Measurements from ENCODE around the gene PDE6A. TPM values are rescaled to one million over a fixed set of nuclear protein-coding genes. Genes with fewer than 3 reads are reported as not detected.

Gene PDE6A
- total and polyA plus RNA-seq, 9 of the 15 experiments (the other 6 are each of a cell fraction or from before 2014, with no cell fraction given): 0.01 to 0.04 (median 0.01) TPM; not detected in 6

DNA sequence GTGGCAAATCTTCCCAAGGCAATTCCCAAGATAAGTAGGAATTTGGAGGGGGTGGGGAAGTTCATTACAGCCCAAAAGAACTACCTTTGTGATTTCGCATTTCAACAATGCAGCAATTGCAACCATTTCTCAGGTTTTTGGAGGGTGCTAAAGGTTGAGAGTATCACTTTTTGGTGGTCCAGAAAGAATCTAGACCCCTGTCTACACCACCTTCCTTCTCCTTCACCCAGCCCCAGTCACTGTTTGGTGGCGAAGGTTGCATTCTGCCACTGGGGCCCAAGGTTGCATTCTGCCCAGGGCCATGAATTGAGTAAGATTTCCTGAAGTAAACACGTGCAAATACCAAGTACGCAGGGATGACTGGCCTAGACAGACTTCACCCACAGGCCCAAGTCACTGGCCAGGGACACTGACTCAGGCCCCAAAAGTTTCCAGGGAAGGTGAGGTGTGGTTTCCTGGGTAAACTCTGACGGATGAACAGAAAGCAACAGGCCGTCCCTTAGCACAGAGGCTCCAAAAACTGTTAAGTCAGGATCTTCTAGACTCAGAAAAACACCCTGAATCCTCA, 5.7 kb downstream of the PDE6A start (continued):
- TF ChIP-seq, protein P1, sequence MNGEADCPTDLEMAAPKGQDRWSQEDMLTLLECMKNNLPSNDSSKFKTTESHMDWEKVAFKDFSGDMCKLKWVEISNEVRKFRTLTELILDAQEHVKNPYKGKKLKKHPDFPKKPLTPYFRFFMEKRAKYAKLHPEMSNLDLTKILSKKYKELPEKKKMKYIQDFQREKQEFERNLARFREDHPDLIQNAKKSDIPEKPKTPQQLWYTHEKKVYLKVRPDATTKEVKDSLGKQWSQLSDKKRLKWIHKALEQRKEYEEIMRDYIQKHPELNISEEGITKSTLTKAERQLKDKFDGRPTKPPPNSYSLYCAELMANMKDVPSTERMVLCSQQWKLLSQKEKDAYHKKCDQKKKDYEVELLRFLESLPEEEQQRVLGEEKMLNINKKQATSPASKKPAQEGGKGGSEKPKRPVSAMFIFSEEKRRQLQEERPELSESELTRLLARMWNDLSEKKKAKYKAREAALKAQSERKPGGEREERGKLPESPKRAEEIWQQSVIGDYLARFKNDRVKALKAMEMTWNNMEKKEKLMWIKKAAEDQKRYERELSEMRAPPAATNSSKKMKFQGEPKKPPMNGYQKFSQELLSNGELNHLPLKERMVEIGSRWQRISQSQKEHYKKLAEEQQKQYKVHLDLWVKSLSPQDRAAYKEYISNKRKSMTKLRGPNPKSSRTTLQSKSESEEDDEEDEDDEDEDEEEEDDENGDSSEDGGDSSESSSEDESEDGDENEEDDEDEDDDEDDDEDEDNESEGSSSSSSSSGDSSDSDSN (IDR thresholded peaks at IDR 0.05; ENCODE audit: borderline replicate concordance in 1 of 2, low read depth in 2 of 2, low read length in 2 of 2): no peak
- TF ChIP-seq MAFG (tag; conservative IDR thresholded peaks at IDR 0.05): peak; percentile 9; the same call in 1 of the 2 replicates
- TF ChIP-seq, protein P2, sequence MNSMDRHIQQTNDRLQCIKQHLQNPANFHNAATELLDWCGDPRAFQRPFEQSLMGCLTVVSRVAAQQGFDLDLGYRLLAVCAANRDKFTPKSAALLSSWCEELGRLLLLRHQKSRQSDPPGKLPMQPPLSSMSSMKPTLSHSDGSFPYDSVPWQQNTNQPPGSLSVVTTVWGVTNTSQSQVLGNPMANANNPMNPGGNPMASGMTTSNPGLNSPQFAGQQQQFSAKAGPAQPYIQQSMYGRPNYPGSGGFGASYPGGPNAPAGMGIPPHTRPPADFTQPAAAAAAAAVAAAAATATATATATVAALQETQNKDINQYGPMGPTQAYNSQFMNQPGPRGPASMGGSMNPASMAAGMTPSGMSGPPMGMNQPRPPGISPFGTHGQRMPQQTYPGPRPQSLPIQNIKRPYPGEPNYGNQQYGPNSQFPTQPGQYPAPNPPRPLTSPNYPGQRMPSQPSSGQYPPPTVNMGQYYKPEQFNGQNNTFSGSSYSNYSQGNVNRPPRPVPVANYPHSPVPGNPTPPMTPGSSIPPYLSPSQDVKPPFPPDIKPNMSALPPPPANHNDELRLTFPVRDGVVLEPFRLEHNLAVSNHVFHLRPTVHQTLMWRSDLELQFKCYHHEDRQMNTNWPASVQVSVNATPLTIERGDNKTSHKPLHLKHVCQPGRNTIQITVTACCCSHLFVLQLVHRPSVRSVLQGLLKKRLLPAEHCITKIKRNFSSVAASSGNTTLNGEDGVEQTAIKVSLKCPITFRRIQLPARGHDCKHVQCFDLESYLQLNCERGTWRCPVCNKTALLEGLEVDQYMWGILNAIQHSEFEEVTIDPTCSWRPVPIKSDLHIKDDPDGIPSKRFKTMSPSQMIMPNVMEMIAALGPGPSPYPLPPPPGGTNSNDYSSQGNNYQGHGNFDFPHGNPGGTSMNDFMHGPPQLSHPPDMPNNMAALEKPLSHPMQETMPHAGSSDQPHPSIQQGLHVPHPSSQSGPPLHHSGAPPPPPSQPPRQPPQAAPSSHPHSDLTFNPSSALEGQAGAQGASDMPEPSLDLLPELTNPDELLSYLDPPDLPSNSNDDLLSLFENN (IDR thresholded peaks at IDR 0.05; ENCODE audit: low read depth in 2 of 2, low read length in 2 of 2): no peak
- peak; percentile 63; the same call in 1 of the 2 replicates for TF ChIP-seq ZNF583 (CRISPR knock-in tag; IDR thresholded peaks at IDR 0.05)
- TF ChIP-seq CEBPG (CRISPR knock-in tag; IDR thresholded peaks at IDR 0.05): no peak
- no peak for TF ChIP-seq CEBPG (tag; conservative IDR thresholded peaks at IDR 0.05 in 1 of 2, IDR thresholded peaks at IDR 0.05 in 1 of 2)
- TF ChIP-seq SMARCC2 (IDR thresholded peaks at IDR 0.05; ENCODE audit: low read depth): no peak
- TF ChIP-seq PRPF4 (IDR thresholded peaks at IDR 0.05; ENCODE audit: insufficient read depth, low read depth, low read length, poor library complexity, severe bottlenecking): no peak
- TF ChIP-seq SMAD4 (CRISPR knock-in tag; conservative IDR thresholded peaks at IDR 0.05): peak; percentile 85
- TF ChIP-seq, protein P3, sequence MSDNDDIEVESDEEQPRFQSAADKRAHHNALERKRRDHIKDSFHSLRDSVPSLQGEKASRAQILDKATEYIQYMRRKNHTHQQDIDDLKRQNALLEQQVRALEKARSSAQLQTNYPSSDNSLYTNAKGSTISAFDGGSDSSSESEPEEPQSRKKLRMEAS (CRISPR knock-in tag; IDR thresholded peaks at IDR 0.05): 0 out of 2 replicates have a peak, but pooled peaks have one; percentile 29
- TF ChIP-seq NR2F6 (CRISPR knock-in tag; IDR thresholded peaks at IDR 0.05): no peak
- TF ChIP-seq ZNF212 (CRISPR knock-in tag; IDR thresholded peaks at IDR 0.05): no peak
- no peak for TF ChIP-seq GTF2E2 (tag; IDR thresholded peaks at IDR 0.05)
- peak; percentile 50 for TF ChIP-seq ZFX (CRISPR knock-in tag; IDR thresholded peaks at IDR 0.05)
- TF ChIP-seq STAT5A (IDR thresholded peaks at IDR 0.05; ENCODE audit: borderline replicate concordance, low read length): no peak
- TF ChIP-seq, protein P4, sequence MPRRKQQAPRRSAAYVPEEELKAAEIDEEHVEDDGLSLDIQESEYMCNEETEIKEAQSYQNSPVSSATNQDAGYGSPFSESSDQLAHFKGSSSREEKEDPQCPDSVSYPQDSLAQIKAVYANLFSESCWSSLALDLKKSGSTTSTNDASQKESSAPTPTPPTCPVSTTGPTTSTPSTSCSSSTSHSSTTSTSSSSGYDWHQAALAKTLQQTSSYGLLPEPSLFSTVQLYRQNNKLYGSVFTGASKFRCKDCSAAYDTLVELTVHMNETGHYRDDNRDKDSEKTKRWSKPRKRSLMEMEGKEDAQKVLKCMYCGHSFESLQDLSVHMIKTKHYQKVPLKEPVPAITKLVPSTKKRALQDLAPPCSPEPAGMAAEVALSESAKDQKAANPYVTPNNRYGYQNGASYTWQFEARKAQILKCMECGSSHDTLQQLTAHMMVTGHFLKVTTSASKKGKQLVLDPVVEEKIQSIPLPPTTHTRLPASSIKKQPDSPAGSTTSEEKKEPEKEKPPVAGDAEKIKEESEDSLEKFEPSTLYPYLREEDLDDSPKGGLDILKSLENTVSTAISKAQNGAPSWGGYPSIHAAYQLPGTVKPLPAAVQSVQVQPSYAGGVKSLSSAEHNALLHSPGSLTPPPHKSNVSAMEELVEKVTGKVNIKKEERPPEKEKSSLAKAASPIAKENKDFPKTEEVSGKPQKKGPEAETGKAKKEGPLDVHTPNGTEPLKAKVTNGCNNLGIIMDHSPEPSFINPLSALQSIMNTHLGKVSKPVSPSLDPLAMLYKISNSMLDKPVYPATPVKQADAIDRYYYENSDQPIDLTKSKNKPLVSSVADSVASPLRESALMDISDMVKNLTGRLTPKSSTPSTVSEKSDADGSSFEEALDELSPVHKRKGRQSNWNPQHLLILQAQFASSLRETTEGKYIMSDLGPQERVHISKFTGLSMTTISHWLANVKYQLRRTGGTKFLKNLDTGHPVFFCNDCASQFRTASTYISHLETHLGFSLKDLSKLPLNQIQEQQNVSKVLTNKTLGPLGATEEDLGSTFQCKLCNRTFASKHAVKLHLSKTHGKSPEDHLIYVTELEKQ (CRISPR knock-in tag; IDR thresholded peaks at IDR 0.05): 0 out of 2 replicates have a peak, but pooled peaks have one; percentile 23
- TF ChIP-seq ZNF780A (CRISPR knock-in tag; IDR thresholded peaks at IDR 0.05): no peak
- TF ChIP-seq SNRNP70 (optimal IDR thresholded peaks at IDR 0.05; ENCODE audit: low read depth, low read length): no peak
